ENCODE results near the gene ADGRG6. TPM values are rescaled to one million over a fixed set of nuclear protein-coding genes. Genes with fewer than 3 reads are reported as not detected.

The ADGRG6 gene
- total RNA-seq, 1 experiment from 2014 or later: 5.3 TPM

DNA sequence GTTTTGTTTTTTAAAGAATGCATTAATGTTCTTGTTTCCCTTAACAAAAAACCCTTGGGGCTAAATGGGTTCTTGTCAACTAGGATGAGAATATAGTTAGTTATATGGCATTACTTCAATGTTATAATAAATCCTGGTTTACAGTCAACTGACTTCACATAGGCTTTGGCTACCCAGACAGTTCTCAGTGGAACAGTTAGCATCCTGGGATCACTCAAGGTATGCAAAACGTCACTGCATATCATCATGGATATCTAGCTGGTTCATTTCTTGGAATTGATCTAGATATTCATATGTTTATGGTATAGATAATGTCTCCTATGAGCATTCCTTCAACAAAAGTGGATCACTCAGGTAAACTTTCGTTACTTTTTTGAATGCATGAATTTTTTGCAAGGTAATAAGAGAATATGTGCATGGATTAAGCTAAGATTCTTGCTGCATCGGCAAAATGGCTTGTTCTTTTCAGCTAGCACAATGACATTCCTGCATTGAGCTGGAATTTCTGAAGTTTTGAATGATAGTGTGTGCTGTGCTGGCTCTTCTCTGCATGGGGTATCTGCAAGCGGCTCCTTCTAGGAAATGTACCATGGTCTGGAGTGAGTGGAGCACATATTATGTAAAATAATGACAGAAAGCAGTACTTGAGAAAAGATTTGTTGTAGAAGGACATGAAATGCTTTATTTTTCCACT lies 138.9 kb downstream of the ADGRG6 start:
- Mint-ChIP-seq H3K27ac (peak overlapping the region; percentile 92), H3K27me3 (ENCODE audit: low read depth) (no peaks in the 10 kb centered on the region), H3K4me3 (no peak overlapping the region), H3K9me3 (no peaks in the 10 kb centered on the region), H3K36me3 (no peaks in the 10 kb centered on the region), H3K4me1 (peaks cover 39% of the 10 kb centered on the region)
- peak; percentile 85 for ATAC-seq
- no peak for TF ChIP-seq PRRX2 (CRISPR knock-in tag; IDR thresholded peaks at IDR 0.05)
- TF ChIP-seq, protein P1, sequence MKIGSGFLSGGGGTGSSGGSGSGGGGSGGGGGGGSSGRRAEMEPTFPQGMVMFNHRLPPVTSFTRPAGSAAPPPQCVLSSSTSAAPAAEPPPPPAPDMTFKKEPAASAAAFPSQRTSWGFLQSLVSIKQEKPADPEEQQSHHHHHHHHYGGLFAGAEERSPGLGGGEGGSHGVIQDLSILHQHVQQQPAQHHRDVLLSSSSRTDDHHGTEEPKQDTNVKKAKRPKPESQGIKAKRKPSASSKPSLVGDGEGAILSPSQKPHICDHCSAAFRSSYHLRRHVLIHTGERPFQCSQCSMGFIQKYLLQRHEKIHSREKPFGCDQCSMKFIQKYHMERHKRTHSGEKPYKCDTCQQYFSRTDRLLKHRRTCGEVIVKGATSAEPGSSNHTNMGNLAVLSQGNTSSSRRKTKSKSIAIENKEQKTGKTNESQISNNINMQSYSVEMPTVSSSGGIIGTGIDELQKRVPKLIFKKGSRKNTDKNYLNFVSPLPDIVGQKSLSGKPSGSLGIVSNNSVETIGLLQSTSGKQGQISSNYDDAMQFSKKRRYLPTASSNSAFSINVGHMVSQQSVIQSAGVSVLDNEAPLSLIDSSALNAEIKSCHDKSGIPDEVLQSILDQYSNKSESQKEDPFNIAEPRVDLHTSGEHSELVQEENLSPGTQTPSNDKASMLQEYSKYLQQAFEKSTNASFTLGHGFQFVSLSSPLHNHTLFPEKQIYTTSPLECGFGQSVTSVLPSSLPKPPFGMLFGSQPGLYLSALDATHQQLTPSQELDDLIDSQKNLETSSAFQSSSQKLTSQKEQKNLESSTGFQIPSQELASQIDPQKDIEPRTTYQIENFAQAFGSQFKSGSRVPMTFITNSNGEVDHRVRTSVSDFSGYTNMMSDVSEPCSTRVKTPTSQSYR (CRISPR knock-in tag; IDR thresholded peaks at IDR 0.05): no peak
- TF ChIP-seq NFE2L1 (CRISPR knock-in tag; IDR thresholded peaks at IDR 0.05): no peak
- TF ChIP-seq TEAD1 (CRISPR knock-in tag; IDR thresholded peaks at IDR 0.05): peak; percentile 64; the same call in 1 of the 2 replicates
- no peak for TF ChIP-seq ATF1 (CRISPR knock-in tag; IDR thresholded peaks at IDR 0.05)
- TF ChIP-seq, protein P2, sequence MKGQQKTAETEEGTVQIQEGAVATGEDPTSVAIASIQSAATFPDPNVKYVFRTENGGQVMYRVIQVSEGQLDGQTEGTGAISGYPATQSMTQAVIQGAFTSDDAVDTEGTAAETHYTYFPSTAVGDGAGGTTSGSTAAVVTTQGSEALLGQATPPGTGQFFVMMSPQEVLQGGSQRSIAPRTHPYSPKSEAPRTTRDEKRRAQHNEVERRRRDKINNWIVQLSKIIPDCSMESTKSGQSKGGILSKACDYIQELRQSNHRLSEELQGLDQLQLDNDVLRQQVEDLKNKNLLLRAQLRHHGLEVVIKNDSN (CRISPR knock-in tag; IDR thresholded peaks at IDR 0.05): no peak
- TF ChIP-seq, protein P3, sequence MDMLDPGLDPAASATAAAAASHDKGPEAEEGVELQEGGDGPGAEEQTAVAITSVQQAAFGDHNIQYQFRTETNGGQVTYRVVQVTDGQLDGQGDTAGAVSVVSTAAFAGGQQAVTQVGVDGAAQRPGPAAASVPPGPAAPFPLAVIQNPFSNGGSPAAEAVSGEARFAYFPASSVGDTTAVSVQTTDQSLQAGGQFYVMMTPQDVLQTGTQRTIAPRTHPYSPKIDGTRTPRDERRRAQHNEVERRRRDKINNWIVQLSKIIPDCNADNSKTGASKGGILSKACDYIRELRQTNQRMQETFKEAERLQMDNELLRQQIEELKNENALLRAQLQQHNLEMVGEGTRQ (CRISPR knock-in tag; IDR thresholded peaks at IDR 0.05): no peak
- TF ChIP-seq, protein P4, sequence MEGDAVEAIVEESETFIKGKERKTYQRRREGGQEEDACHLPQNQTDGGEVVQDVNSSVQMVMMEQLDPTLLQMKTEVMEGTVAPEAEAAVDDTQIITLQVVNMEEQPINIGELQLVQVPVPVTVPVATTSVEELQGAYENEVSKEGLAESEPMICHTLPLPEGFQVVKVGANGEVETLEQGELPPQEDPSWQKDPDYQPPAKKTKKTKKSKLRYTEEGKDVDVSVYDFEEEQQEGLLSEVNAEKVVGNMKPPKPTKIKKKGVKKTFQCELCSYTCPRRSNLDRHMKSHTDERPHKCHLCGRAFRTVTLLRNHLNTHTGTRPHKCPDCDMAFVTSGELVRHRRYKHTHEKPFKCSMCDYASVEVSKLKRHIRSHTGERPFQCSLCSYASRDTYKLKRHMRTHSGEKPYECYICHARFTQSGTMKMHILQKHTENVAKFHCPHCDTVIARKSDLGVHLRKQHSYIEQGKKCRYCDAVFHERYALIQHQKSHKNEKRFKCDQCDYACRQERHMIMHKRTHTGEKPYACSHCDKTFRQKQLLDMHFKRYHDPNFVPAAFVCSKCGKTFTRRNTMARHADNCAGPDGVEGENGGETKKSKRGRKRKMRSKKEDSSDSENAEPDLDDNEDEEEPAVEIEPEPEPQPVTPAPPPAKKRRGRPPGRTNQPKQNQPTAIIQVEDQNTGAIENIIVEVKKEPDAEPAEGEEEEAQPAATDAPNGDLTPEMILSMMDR (IDR thresholded peaks at IDR 0.05): no peak
- TF ChIP-seq ZNF263 (CRISPR knock-in tag; IDR thresholded peaks at IDR 0.05; ENCODE audit: low read depth): no peak
- peak; percentile 30; the same call in 1 of the 2 replicates for TF ChIP-seq TEAD4 (CRISPR knock-in tag; IDR thresholded peaks at IDR 0.05)
- TF ChIP-seq, protein P5, sequence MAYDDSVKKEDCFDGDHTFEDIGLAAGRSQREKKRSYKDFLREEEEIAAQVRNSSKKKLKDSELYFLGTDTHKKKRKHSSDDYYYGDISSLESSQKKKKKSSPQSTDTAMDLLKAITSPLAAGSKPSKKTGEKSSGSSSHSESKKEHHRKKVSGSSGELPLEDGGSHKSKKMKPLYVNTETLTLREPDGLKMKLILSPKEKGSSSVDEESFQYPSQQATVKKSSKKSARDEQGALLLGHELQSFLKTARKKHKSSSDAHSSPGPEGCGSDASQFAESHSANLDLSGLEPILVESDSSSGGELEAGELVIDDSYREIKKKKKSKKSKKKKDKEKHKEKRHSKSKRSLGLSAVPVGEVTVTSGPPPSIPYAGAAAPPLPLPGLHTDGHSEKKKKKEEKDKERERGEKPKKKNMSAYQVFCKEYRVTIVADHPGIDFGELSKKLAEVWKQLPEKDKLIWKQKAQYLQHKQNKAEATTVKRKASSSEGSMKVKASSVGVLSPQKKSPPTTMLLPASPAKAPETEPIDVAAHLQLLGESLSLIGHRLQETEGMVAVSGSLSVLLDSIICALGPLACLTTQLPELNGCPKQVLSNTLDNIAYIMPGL (CRISPR knock-in tag; IDR thresholded peaks at IDR 0.05): no peak
- TF ChIP-seq NR1H2 (CRISPR knock-in tag; IDR thresholded peaks at IDR 0.05): no peak
- TF ChIP-seq, protein P6, sequence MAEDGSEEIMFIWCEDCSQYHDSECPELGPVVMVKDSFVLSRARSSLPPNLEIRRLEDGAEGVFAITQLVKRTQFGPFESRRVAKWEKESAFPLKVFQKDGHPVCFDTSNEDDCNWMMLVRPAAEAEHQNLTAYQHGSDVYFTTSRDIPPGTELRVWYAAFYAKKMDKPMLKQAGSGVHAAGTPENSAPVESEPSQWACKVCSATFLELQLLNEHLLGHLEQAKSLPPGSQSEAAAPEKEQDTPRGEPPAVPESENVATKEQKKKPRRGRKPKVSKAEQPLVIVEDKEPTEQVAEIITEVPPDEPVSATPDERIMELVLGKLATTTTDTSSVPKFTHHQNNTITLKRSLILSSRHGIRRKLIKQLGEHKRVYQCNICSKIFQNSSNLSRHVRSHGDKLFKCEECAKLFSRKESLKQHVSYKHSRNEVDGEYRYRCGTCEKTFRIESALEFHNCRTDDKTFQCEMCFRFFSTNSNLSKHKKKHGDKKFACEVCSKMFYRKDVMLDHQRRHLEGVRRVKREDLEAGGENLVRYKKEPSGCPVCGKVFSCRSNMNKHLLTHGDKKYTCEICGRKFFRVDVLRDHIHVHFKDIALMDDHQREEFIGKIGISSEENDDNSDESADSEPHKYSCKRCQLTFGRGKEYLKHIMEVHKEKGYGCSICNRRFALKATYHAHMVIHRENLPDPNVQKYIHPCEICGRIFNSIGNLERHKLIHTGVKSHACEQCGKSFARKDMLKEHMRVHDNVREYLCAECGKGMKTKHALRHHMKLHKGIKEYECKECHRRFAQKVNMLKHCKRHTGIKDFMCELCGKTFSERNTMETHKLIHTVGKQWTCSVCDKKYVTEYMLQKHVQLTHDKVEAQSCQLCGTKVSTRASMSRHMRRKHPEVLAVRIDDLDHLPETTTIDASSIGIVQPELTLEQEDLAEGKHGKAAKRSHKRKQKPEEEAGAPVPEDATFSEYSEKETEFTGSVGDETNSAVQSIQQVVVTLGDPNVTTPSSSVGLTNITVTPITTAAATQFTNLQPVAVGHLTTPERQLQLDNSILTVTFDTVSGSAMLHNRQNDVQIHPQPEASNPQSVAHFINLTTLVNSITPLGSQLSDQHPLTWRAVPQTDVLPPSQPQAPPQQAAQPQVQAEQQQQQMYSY (CRISPR knock-in tag; IDR thresholded peaks at IDR 0.05): no peak
- TF ChIP-seq ZNF219 (CRISPR knock-in tag; IDR thresholded peaks at IDR 0.05; ENCODE audit: borderline replicate concordance): no peak
- TF ChIP-seq, protein P7, sequence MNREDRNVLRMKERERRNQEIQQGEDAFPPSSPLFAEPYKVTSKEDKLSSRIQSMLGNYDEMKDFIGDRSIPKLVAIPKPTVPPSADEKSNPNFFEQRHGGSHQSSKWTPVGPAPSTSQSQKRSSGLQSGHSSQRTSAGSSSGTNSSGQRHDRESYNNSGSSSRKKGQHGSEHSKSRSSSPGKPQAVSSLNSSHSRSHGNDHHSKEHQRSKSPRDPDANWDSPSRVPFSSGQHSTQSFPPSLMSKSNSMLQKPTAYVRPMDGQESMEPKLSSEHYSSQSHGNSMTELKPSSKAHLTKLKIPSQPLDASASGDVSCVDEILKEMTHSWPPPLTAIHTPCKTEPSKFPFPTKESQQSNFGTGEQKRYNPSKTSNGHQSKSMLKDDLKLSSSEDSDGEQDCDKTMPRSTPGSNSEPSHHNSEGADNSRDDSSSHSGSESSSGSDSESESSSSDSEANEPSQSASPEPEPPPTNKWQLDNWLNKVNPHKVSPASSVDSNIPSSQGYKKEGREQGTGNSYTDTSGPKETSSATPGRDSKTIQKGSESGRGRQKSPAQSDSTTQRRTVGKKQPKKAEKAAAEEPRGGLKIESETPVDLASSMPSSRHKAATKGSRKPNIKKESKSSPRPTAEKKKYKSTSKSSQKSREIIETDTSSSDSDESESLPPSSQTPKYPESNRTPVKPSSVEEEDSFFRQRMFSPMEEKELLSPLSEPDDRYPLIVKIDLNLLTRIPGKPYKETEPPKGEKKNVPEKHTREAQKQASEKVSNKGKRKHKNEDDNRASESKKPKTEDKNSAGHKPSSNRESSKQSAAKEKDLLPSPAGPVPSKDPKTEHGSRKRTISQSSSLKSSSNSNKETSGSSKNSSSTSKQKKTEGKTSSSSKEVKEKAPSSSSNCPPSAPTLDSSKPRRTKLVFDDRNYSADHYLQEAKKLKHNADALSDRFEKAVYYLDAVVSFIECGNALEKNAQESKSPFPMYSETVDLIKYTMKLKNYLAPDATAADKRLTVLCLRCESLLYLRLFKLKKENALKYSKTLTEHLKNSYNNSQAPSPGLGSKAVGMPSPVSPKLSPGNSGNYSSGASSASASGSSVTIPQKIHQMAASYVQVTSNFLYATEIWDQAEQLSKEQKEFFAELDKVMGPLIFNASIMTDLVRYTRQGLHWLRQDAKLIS (CRISPR knock-in tag; IDR thresholded peaks at IDR 0.05; ENCODE audit: borderline replicate concordance): no peak
- CTCF ChIA-PET: interaction anchor here (1.2 to 1.7 kb wide), 2 partner anchors 34 to 208 kb away, joined by 6 to 9 read pairs; no protein-coding TSS in a partner anchor
- no peak for DNase-seq (ENCODE audit: low spot score)
- POLR2A ChIA-PET: no interaction called here
